GM21360 (cell line): ENCODE measurements around the gene OTC.

Experiments
- ATAC-seq: cut with Tn5 transposase; IDR thresholded peaks from one replicate; pipeline ENCODE4 v1.9.1; 2021; ENCODE audit warnings: mild to moderate bottlenecking, moderate library complexity; ENCODE audit not compliant: unreplicated experiment

The OTC gene

GRCh38 chrX:38465686-38466085 lies 113.3 kb downstream of the OTC start:
- ATAC-seq, result no peak

GRCh38 chrX:38468563-38469157 lies 116.3 kb downstream of the OTC start:
- ATAC-seq, result no peak
